ENCODE results near the gene RFPL4A. TPM values are rescaled to one million over a fixed set of nuclear protein-coding genes. Genes with fewer than 3 reads are reported as not detected.
"Not testable (repeated sequence)": the region's sequence is repeated elsewhere in the genome, so short reads cannot be mapped to it uniquely, and the experiment has no call there.

Gene RFPL4A
- 0.58 TPM for total RNA-seq
- not detected for polyA plus RNA-seq

GRCh38 chr19:55758797-55759196 is at the start of gene RFPL4A:
TSS of gene RFPL4A (plus strand) at chr19:55759097. CDS start at chr19:55761801, 2,704 bp downstream.
- H3K36me3 ChIP-seq (ENCODE audit: insufficient read depth); H3K4me1 ChIP-seq (ENCODE audit: insufficient read depth); DNase-seq (ENCODE audit: extremely low spot score); H3K27ac ChIP-seq (ENCODE audit: low read depth); H3K4me3 ChIP-seq (ENCODE audit: low read depth, low read length): not testable (repeated sequence)
- 94% methylated on average over 2 of the region's 3 CpGs for WGBS

- Histone ChIP-seq H3K27ac (ENCODE audit: low read depth) (no peak overlapping the region), H3K4me3 (ENCODE audit: low read depth, low read length) (no peak overlapping the region), H3K4me1 (ENCODE audit: insufficient read depth) (no peaks in the 10 kb centered on the region), H3K36me3 (ENCODE audit: insufficient read depth) (no peaks in the 10 kb centered on the region)
- WGBS: 77% methylated on average over 18 of the region's 18 CpGs
- DNase-seq (ENCODE audit: extremely low spot score): no peak
These were observed 47.2 kb upstream of the RFPL4A start for GRCh38 chr19:55711719-55712118.

GRCh38 chr19:55712804-55713631 is 45.9 kb upstream of the RFPL4A start:
- H3K36me3 ChIP-seq (ENCODE audit: insufficient read depth): no peaks in the 10 kb centered on the region
- no peaks in the 10 kb centered on the region for H3K4me1 ChIP-seq (ENCODE audit: insufficient read depth)
- no peak for DNase-seq (ENCODE audit: extremely low spot score)
- no peak overlapping the region for H3K27ac ChIP-seq (ENCODE audit: low read depth)
- WGBS: 87% methylated on average over 2 of the region's 3 CpGs
- H3K4me3 ChIP-seq (ENCODE audit: low read depth, low read length): no peak overlapping the region

- no peaks in the 10 kb centered on the region for H3K4me1 ChIP-seq (ENCODE audit: insufficient read depth)
- no peaks in the 10 kb centered on the region for H3K36me3 ChIP-seq (ENCODE audit: insufficient read depth)
- no peak overlapping the region for H3K4me3 ChIP-seq (ENCODE audit: low read depth, low read length)
- H3K27ac ChIP-seq (ENCODE audit: low read depth): no peak overlapping the region
- 90% methylated on average over 15 of the region's 15 CpGs for WGBS
- DNase-seq (ENCODE audit: extremely low spot score): no peak
These were observed 42.4 kb upstream of the RFPL4A start for GRCh38 chr19:55716531-55716930.

DNA sequence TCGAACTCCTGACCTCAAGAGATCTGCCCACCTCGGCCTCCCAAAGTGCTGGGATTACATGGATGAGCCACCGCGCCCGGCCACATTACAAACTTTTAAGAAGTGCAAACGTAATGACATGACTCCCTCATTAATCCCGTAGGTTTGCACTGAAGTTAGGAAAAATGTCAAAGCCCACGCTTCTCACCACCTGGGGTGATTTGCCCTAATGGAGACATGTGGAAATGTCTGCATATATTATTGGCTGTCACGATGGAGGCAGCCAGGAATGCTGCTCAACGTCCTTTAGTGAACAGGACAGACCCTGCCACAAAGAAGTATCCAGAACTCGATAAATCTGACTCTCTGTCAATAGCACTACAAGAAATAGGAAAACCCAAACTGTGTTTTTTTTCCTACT is 41.6 kb upstream of the RFPL4A start:
- 81% methylated on average over 11 of the region's 11 CpGs for WGBS
- Histone ChIP-seq H3K36me3 (ENCODE audit: insufficient read depth) (no peaks in the 10 kb centered on the region), H3K4me3 (ENCODE audit: low read depth, low read length) (no peak overlapping the region), H3K4me1 (ENCODE audit: insufficient read depth) (no peaks in the 10 kb centered on the region), H3K27ac (ENCODE audit: low read depth) (no peak overlapping the region)
- no peak for DNase-seq (ENCODE audit: extremely low spot score)

GRCh38 chr19:55717879-55718711 is 40.8 kb upstream of the RFPL4A start:
- H3K4me1 ChIP-seq (ENCODE audit: insufficient read depth); H3K36me3 ChIP-seq (ENCODE audit: insufficient read depth); DNase-seq (ENCODE audit: extremely low spot score); H3K4me3 ChIP-seq (ENCODE audit: low read depth, low read length); H3K27ac ChIP-seq (ENCODE audit: low read depth): not testable (repeated sequence)
- 53% methylated on average over 13 of the region's 13 CpGs for WGBS

- H3K27ac ChIP-seq (ENCODE audit: low read depth): no peak overlapping the region
- no peak for DNase-seq (ENCODE audit: extremely low spot score)
- no peaks in the 10 kb centered on the region for H3K4me1 ChIP-seq (ENCODE audit: insufficient read depth)
- 67% methylated on average over 5 of the region's 5 CpGs for WGBS
- no peaks in the 10 kb centered on the region for H3K36me3 ChIP-seq (ENCODE audit: insufficient read depth)
- H3K4me3 ChIP-seq (ENCODE audit: low read depth, low read length): no peak overlapping the region
These were observed 38.6 kb upstream of the RFPL4A start for GRCh38 chr19:55720214-55720746.

DNA sequence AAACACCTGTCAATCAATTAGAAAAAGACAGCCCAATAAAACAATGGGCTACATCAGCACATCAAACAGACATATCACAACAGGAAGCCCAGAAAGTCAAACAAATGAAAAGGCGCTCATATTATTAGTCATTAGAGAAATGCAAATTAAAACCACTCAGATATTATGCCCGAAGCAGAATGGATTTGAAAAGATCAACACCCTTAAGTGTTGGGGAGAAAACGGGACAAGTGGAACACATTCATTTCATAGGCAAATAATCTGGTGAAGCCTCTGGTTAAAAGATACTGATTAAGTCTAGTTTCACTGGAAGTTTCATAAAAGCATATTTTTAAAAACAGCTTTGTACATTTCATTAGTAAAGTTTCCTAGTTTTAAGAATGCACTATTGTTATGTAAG is 38.1 kb upstream of the RFPL4A start:
- Histone ChIP-seq H3K36me3 (ENCODE audit: insufficient read depth) (no peaks in the 10 kb centered on the region), H3K4me1 (ENCODE audit: insufficient read depth) (no peaks in the 10 kb centered on the region), H3K27ac (ENCODE audit: low read depth) (no peak overlapping the region), H3K4me3 (ENCODE audit: low read depth, low read length) (no peak overlapping the region)
- WGBS: 85% methylated on average over 3 of the region's 3 CpGs
- no peak for DNase-seq (ENCODE audit: extremely low spot score)

DNA sequence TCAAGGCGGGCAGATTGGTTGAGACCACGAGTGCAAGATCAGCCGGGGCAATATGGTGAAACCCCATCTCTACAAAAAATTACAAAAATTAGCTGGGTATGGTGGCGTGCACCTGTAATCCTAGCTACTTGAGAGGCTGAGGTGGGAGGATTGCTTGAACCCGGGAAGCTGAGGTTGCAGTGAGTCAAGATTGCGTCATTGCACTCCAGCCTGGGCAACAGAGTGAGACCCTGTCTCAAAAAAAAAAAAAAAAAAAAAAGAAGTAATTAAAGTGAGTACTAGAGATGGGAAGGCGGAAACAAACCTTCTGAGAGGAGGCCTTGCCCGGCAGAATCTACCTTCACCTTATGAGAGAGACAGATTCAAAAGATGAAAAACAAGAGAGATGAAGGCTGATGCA is 35.4 kb upstream of the RFPL4A start:
- no peak overlapping the region for H3K27ac ChIP-seq (ENCODE audit: low read depth)
- no peak overlapping the region for H3K4me3 ChIP-seq (ENCODE audit: low read depth, low read length)
- H3K4me1 ChIP-seq (ENCODE audit: insufficient read depth): no peaks in the 10 kb centered on the region
- no peaks in the 10 kb centered on the region for H3K36me3 ChIP-seq (ENCODE audit: insufficient read depth)
- DNase-seq (ENCODE audit: extremely low spot score): no peak
- WGBS: 85% methylated on average over 8 of the region's 8 CpGs

- DNase-seq (ENCODE audit: extremely low spot score); H3K4me3 ChIP-seq (ENCODE audit: low read depth, low read length); H3K4me1 ChIP-seq (ENCODE audit: insufficient read depth); H3K36me3 ChIP-seq (ENCODE audit: insufficient read depth); H3K27ac ChIP-seq (ENCODE audit: low read depth): not testable (repeated sequence)
- 82% methylated on average over 2 of the region's 2 CpGs for WGBS
These were observed 28.5 kb upstream of the RFPL4A start for GRCh38 chr19:55730378-55730777.

- no peak within 1 kb of the TSS for H3K27ac ChIP-seq (ENCODE audit: low read depth)
- DNase-seq (ENCODE audit: extremely low spot score): no peak
- no peak within 1 kb of the TSS for H3K4me3 ChIP-seq (ENCODE audit: low read depth, low read length)
- no peaks in the 10 kb centered on the region for H3K36me3 ChIP-seq (ENCODE audit: insufficient read depth)
- 85% methylated on average over 3 of the region's 3 CpGs for WGBS
- H3K4me1 ChIP-seq (ENCODE audit: insufficient read depth): no peaks in the 10 kb centered on the region
These were observed 20.6 kb upstream of the RFPL4A start, which contains the start of gene NLRP9 for GRCh38 chr19:55738302-55738701. TSS of gene NLRP9 (minus strand) at chr19:55738402. CDS start at chr19:55738374, 28 bp downstream.

- Histone ChIP-seq H3K4me1 (ENCODE audit: insufficient read depth) (no peaks in the 10 kb centered on the region), H3K27ac (ENCODE audit: low read depth) (no peak overlapping the region), H3K4me3 (ENCODE audit: low read depth, low read length) (no peak overlapping the region), H3K36me3 (ENCODE audit: insufficient read depth) (no peaks in the 10 kb centered on the region)
- DNase-seq (ENCODE audit: extremely low spot score): no peak
- 87% methylated on average over 6 of the region's 6 CpGs for WGBS
These were observed 8.2 kb upstream of the RFPL4A start for GRCh38 chr19:55750715-55751114.

- Histone ChIP-seq H3K4me1 (ENCODE audit: insufficient read depth) (no peaks in the 10 kb centered on the region), H3K27ac (ENCODE audit: low read depth) (no peak overlapping the region), H3K4me3 (ENCODE audit: low read depth, low read length) (no peak overlapping the region), H3K36me3 (ENCODE audit: insufficient read depth) (no peaks in the 10 kb centered on the region)
- 60% methylated on average over 3 of the region's 3 CpGs for whole genome bisulfite sequencing
- no peak for DNase-seq (ENCODE audit: extremely low spot score)
These were observed 5.5 kb upstream of the RFPL4A start for GRCh38 chr19:55753401-55753800.

- DNase-seq (ENCODE audit: extremely low spot score): not testable (repeated sequence)
- 75% methylated on average over 4 of the region's 4 CpGs for WGBS
These were observed 2.1 kb upstream of the RFPL4A start for GRCh38 chr19:55756808-55757207.

More at GRCh38 chr19:55756808-55757207, 2.1 kb upstream of the RFPL4A start:
- H3K27ac ChIP-seq (ENCODE audit: low read depth); H3K36me3 ChIP-seq (ENCODE audit: insufficient read depth); H3K4me3 ChIP-seq (ENCODE audit: low read depth, low read length); H3K4me1 ChIP-seq (ENCODE audit: insufficient read depth): not testable (repeated sequence)

Data from urinary bladder (tissue), 4 donors.